Activated CD4-positive, alpha-beta memory T cell treated with anti-CD3 and anti-CD28 coated beads, Interleukin-2, amount 10 ng/mL, durations not matched to agents 7 days and 5 days (primary cell): ENCODE measurements around the gene MRPS5. TPM values are rescaled to one million over a fixed set of nuclear protein-coding genes. Genes with fewer than 3 reads are reported as not detected.

Experiments used
- CTCF ChIA-PET: fragments of 350-600 bp; sonication (Branson Sonifier 250); formaldehyde crosslinking; loops from one replicate; lab custom pipeline; 2021; ENCODE audit warnings: antibody characterized with exemption, inconsistent platforms; lab: Charles Lee
- POLR2A ChIA-PET: fragments of 350-600 bp; sonication (Branson Sonifier 250); formaldehyde crosslinking; loops from one replicate; lab custom pipeline; 2021; ENCODE audit warnings: antibody characterized with exemption; lab: Charles Lee
- DNase-seq: peaks from one replicate; pipeline ENCODE4 v3.0.0-alpha.2; 2020
- H3K27ac Mint-ChIP-seq: one replicate; pipeline ENCODE4 v1.8.0; 2021; ENCODE audit warnings: mild to moderate bottlenecking, mixed read lengths
- H3K27me3 Mint-ChIP-seq: one replicate; pipeline ENCODE4 v1.8.0; 2021; ENCODE audit warnings: mixed read lengths
- H3K36me3 Mint-ChIP-seq: one replicate; pipeline ENCODE4 v1.8.0; 2021; ENCODE audit warnings: low read depth, mixed read lengths
- H3K4me1 Mint-ChIP-seq: one replicate; pipeline ENCODE4 v1.8.0; 2021; ENCODE audit warnings: mixed read lengths
- H3K4me3 Mint-ChIP-seq: one replicate; pipeline ENCODE4 v1.8.0; 2021; ENCODE audit warnings: mild to moderate bottlenecking, mixed read lengths
- H3K9me3 Mint-ChIP-seq: one replicate; pipeline ENCODE4 v1.8.0; 2021; ENCODE audit warnings: mixed read lengths
- total RNA-seq, 2 experiments: library from RNA; stranded (reverse); gene quantifications; one replicate each; pipeline ENCODE4 v1.2.3, GENCODE V29; 2021

Gene MRPS5
- 10 to 100 TPM; 66.3 to 68.2 TPM for total RNA-seq

- Mint-ChIP-seq H3K4me3 (peak within 1 kb of the TSS; percentile 82), H3K9me3 (peaks cover 3% of the 10 kb centered on the region), H3K27ac (peak within 1 kb of the TSS; percentile 89), H3K27me3 (peaks cover 2% of the 10 kb centered on the region), H3K4me1 (peaks cover 42% of the 10 kb centered on the region), H3K36me3 (peaks cover 21% of the 10 kb centered on the region)
- ChIA-PET CTCF (interaction anchor here (0.6 to 12.2 kb wide), 8 partner anchors 11 to 198 kb away, joined by 3 to 226 read pairs (median 8); partner anchors contain the start of genes MAL, ZNF2 and ZNF514), POLR2A (interaction anchor here (1.0 to 3.6 kb wide), 18 partner anchors 11 to 107 kb away, joined by 3 to 41 read pairs (median 5); partner anchors contain the start of genes MAL, ZNF2 and ZNF514)
- DNase-seq = peak; percentile 85
Measured at GRCh38 chr2:95121407-95122196, at the start of gene MRPS5. TSS of gene MRPS5 (minus strand) at chr2:95121808. CDS start at chr2:95121791, 17 bp downstream.

GRCh38 chr2:95166065-95166763, 44.6 kb upstream of the MRPS5 start:
- Mint-ChIP-seq H3K27me3 (no peaks in the 10 kb centered on the region), H3K9me3 (peaks cover 12% of the 10 kb centered on the region), H3K4me3 (peak overlapping the region; percentile 100), H3K4me1 (peaks cover 30% of the 10 kb centered on the region), H3K36me3 (peaks cover 26% of the 10 kb centered on the region), H3K27ac (peak overlapping the region; percentile 92)
- no peak for DNase-seq
- ChIA-PET CTCF (interaction anchor here (0.7 to 3.6 kb wide), 9 partner anchors 12 to 179 kb away, joined by 3 to 15 read pairs (median 5); partner anchors contain the start of gene MRPS5), POLR2A (interaction anchor here (0.8 to 6.0 kb wide), 8 partner anchors 8 to 237 kb away, joined by 3 to 41 read pairs (median 4); partner anchors contain the start of genes FAHD2A, MAL and MRPS5)

GRCh38 chr2:95165371-95166064, 43.9 kb upstream of the MRPS5 start, which contains the start of gene ZNF2:
TSS of gene ZNF2 (plus strand) at chr2:95165809. CDS start at chr2:95176227, 10,418 bp downstream.
- H3K4me3 Mint-ChIP-seq = peak within 1 kb of the TSS; percentile 100
- peak; percentile 97 for DNase-seq
- ChIA-PET CTCF (interaction anchor here (0.7 to 3.6 kb wide), 9 partner anchors 11 to 209 kb away, joined by 3 to 15 read pairs (median 5); partner anchors contain the start of gene MRPS5), POLR2A (interaction anchor here (0.8 to 6.0 kb wide), 9 partner anchors 17 to 238 kb away, joined by 3 to 41 read pairs (median 4); partner anchors contain the start of genes FAHD2A, MAL and MRPS5)
- no peaks in the 10 kb centered on the region for H3K27me3 Mint-ChIP-seq
- H3K27ac Mint-ChIP-seq = peak within 1 kb of the TSS; percentile 92
- peaks cover 29% of the 10 kb centered on the region for H3K36me3 Mint-ChIP-seq
- H3K4me1 Mint-ChIP-seq = peaks cover 31% of the 10 kb centered on the region
- H3K9me3 Mint-ChIP-seq = peaks cover 12% of the 10 kb centered on the region

- Mint-ChIP-seq H3K9me3 (peaks cover 12% of the 10 kb centered on the region), H3K36me3 (peaks cover 29% of the 10 kb centered on the region), H3K27me3 (no peaks in the 10 kb centered on the region), H3K4me1 (peaks cover 34% of the 10 kb centered on the region), H3K4me3 (peak overlapping the region; percentile 100), H3K27ac (peak overlapping the region; percentile 92)
- ChIA-PET CTCF (interaction anchor here (1.2 to 3.6 kb wide), 7 partner anchors 11 to 208 kb away, joined by 3 to 15 read pairs (median 5); partner anchors contain the start of gene MRPS5), POLR2A (interaction anchor here (0.8 to 6.0 kb wide), 8 partner anchors 16 to 238 kb away, joined by 3 to 41 read pairs (median 4); partner anchors contain the start of genes FAHD2A, MAL and MRPS5)
- DNase-seq = no peak
Measured at GRCh38 chr2:95165030-95165370, 43.4 kb upstream of the MRPS5 start.

- Mint-ChIP-seq H3K4me3 (peak within 1 kb of the TSS; percentile 86), H3K27me3 (no peaks in the 10 kb centered on the region), H3K4me1 (peaks cover 23% of the 10 kb centered on the region), H3K36me3 (peaks cover 33% of the 10 kb centered on the region), H3K27ac (peak within 1 kb of the TSS; percentile 76), H3K9me3 (peaks cover 8% of the 10 kb centered on the region)
- peak; percentile 73 for DNase-seq
- ChIA-PET CTCF (interaction anchor here (0.8 to 3.1 kb wide), 6 partner anchors 38 to 243 kb away, joined by 3 to 14 read pairs (median 4); partner anchors contain the start of genes FAHD2A and MRPS5), POLR2A (interaction anchor here (1.3 to 2.0 kb wide), 5 partner anchors 15 to 85 kb away, joined by 3 to 23 read pairs (median 5); partner anchors contain the start of gene MRPS5)
Measured at GRCh38 chr2:95159690-95160449, 38.3 kb upstream of the MRPS5 start, which contains the start of gene ZNF514. TSS of gene ZNF514 (minus strand) at chr2:95159848. CDS start at chr2:95153253, 6,595 bp downstream.

GRCh38 chr2:95158891-95159619, 37.4 kb upstream of the MRPS5 start:
- peaks cover 37% of the 10 kb centered on the region for H3K36me3 Mint-ChIP-seq
- H3K27ac Mint-ChIP-seq = peak overlapping the region; percentile 56
- peak; percentile 36 for DNase-seq
- CTCF ChIA-PET = interaction anchor here (1.3 to 3.1 kb wide), 3 partner anchors 37 to 136 kb away, joined by 4 to 14 read pairs (median 12); partner anchors contain the start of gene MRPS5
- H3K9me3 Mint-ChIP-seq = peaks cover 9% of the 10 kb centered on the region
- peaks cover 17% of the 10 kb centered on the region for H3K4me1 Mint-ChIP-seq
- POLR2A ChIA-PET = interaction anchor here (0.8 to 2.5 kb wide), 8 partner anchors 15 to 133 kb away, joined by 3 to 23 read pairs (median 4); partner anchors contain the start of gene MRPS5
- peak overlapping the region; percentile 75 for H3K4me3 Mint-ChIP-seq
- no peaks in the 10 kb centered on the region for H3K27me3 Mint-ChIP-seq

GRCh38 chr2:95158441-95158840, 36.8 kb upstream of the MRPS5 start:
- Mint-ChIP-seq H3K27ac (no peak overlapping the region), H3K4me3 (peak overlapping the region; percentile 75), H3K27me3 (no peaks in the 10 kb centered on the region), H3K9me3 (peaks cover 13% of the 10 kb centered on the region), H3K36me3 (peaks cover 42% of the 10 kb centered on the region), H3K4me1 (peaks cover 12% of the 10 kb centered on the region)
- POLR2A ChIA-PET = interaction anchor here (0.8 to 2.5 kb wide), 7 partner anchors 24 to 132 kb away, joined by 3 to 23 read pairs (median 7); partner anchors contain the start of gene MRPS5
- DNase-seq = no peak
- CTCF ChIA-PET = interaction anchor here (1.3 to 3.1 kb wide), 3 partner anchors 36 to 135 kb away, joined by 4 to 14 read pairs (median 12); partner anchors contain the start of gene MRPS5

GRCh38 chr2:95149397-95149984, 27.9 kb upstream of the MRPS5 start:
- Mint-ChIP-seq H3K27ac (no peak overlapping the region), H3K27me3 (no peaks in the 10 kb centered on the region), H3K4me1 (no peaks in the 10 kb centered on the region), H3K9me3 (peaks cover 82% of the 10 kb centered on the region), H3K36me3 (peaks cover 66% of the 10 kb centered on the region), H3K4me3 (no peak overlapping the region)
- ChIA-PET POLR2A (interaction anchor here (1.2 kb wide), 1 partner anchor 16 kb away, joined by 3 read pairs; no protein-coding TSS in a partner anchor), CTCF (no interaction called here)
- no peak for DNase-seq

- POLR2A ChIA-PET = no interaction called here
- CTCF ChIA-PET = no interaction called here
- Mint-ChIP-seq H3K36me3 (peaks cover 14% of the 10 kb centered on the region), H3K4me3 (no peak overlapping the region), H3K27ac (no peak overlapping the region), H3K4me1 (no peaks in the 10 kb centered on the region), H3K27me3 (no peaks in the 10 kb centered on the region), H3K9me3 (peaks cover 70% of the 10 kb centered on the region)
- DNase-seq = no peak
Measured at GRCh38 chr2:95143838-95144237, 22.2 kb upstream of the MRPS5 start.

- Mint-ChIP-seq H3K4me1 (no peaks in the 10 kb centered on the region), H3K27ac (no peak overlapping the region), H3K36me3 (peaks cover 4% of the 10 kb centered on the region), H3K4me3 (no peak overlapping the region), H3K27me3 (no peaks in the 10 kb centered on the region), H3K9me3 (peaks cover 53% of the 10 kb centered on the region)
- no peak for DNase-seq
- ChIA-PET POLR2A (no interaction called here), CTCF (no interaction called here)
Measured at GRCh38 chr2:95138702-95139101, 17.1 kb upstream of the MRPS5 start.
